ENCODE results near the gene FAM3B.
"Not testable (repeated sequence)": the region's sequence is repeated elsewhere in the genome, so short reads cannot be mapped to it uniquely, and the experiment has no call there.

The FAM3B gene, protein sequence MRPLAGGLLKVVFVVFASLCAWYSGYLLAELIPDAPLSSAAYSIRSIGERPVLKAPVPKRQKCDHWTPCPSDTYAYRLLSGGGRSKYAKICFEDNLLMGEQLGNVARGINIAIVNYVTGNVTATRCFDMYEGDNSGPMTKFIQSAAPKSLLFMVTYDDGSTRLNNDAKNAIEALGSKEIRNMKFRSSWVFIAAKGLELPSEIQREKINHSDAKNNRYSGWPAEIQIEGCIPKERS

DNA sequence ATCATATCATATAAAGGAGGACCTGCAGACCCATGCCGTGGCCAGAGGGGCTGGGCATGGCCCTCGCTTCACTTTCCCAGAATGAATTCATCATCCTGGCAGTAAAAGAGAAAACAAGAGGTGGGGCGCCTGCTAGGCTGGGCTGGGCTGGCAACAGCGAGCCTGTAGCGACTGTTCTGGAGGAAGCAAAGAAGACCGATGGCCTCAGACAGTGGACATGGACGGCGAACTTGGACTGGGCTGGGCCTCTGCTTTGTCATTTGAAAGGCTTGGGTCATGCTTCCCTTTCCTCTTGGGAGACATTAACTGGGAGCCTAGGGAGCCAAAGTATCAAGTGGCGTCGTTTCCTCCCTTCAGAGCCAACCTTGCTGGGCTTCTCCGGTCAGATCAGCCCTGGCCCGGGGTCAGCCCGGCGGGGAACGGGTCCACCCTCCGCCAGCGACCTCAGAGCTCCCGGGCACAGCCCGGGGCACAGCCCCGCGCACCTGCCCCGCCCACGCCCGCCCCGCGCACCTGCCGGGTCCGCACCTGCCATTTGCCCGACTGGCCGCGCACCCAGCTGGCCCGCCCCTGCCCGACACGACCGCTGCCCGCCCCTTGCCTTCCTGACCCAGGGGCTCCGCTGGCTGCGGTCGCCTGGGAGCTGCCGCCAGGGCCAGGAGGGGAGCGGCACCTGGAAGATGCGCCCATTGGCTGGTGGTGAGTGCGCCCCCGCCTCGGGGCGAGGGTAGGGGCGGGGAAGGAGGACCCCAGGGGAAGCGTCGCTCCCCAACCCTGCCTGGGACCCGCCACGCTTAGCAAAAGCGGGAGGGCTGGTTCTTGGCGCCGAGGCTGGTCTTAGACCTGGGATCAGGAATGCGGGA is at the start of gene FAM3B:
Gene FAM3B (plus strand): TSS at position 602 of the 863 bp plus-strand sequence. CDS start 79 bp downstream, at position 681.
- no peak for DNase-seq (ENCODE audit: extremely low read depth in 1 of 2, low read depth in 1 of 2)

DNA sequence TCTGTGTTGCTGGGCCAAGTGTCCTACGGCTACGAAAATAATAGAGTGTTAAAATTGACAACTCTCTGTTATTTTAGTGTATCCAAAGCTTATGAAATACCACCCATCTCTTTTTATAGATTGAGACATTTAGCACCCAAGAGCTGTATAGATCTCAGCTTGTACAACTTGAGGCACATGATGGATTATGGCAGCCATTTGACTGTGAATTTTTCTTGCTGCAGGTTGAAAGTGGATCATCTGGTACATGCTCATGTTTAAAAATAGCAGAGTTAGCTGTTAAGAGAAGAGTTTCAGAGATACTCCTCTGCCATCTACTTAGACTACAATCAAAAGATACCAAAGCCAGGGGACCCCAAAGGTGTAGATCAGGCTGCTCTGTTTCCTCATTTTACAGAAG is 49.3 kb upstream of the FAM3B start:
- no peak for DNase-seq (ENCODE audit: extremely low read depth in 1 of 2, low read depth in 1 of 2)

DNA sequence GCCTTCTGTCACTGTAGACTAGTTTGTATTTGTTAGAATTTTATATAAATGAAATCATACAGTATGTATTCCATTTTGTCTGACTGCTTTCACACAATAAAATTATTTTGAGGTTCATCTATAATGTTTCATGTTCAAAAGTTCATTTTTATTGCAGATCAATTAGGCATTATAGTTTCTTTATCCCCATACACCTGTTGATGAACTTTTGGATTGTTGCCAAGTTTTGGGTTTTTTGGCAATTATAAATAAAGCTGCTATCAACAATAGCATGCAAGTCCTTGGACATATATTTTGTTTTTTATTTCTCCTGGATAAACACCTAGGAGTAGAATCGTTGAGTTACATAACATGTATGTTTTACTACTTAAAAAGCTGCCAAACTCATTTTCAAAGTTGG is 47.1 kb upstream of the FAM3B start:
- DNase-seq (ENCODE audit: extremely low read depth in 1 of 2, low read depth in 1 of 2), result no peak

DNA sequence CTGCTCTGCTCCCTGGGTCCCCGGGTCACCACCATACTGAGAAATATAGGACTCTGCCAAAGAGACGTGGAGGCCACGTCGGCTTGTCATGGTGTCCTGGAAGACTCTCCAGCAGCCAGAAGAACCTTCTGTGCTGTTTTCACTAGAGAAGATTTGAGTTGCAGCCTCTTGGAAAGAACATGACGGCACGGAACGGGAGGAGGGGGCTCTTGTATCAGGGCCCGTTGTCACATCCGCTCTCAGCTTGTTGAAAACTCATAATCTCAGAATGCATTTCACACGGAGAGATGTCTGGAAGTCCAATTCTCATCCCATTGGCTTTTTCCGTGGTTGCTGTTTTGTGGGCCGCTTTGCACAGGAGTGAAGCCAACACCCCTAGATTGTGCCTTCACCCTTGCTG is 39.4 kb upstream of the FAM3B start:
- no peak for DNase-seq (ENCODE audit: extremely low read depth in 1 of 2, low read depth in 1 of 2)

DNA sequence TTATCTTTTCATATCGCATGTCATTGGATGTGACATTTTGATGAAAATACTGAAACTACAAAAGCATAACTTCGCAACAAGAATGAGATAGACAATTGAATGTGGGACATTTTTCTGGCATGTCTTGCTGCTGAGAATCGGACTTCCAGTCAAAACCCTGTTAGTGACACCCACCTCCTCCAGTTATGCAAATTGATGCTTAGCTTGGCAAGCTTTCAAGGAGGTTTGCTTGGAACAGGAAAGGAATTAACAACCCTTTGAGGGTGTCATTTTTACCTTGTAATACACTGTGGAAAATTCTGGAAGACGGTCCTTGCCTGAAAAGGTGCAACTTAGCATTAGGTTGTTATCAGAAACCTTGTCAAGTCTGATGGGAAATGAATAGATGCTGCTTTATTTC is 38.8 kb upstream of the FAM3B start:
- DNase-seq (ENCODE audit: extremely low read depth in 1 of 2, low read depth in 1 of 2), result no peak

DNA sequence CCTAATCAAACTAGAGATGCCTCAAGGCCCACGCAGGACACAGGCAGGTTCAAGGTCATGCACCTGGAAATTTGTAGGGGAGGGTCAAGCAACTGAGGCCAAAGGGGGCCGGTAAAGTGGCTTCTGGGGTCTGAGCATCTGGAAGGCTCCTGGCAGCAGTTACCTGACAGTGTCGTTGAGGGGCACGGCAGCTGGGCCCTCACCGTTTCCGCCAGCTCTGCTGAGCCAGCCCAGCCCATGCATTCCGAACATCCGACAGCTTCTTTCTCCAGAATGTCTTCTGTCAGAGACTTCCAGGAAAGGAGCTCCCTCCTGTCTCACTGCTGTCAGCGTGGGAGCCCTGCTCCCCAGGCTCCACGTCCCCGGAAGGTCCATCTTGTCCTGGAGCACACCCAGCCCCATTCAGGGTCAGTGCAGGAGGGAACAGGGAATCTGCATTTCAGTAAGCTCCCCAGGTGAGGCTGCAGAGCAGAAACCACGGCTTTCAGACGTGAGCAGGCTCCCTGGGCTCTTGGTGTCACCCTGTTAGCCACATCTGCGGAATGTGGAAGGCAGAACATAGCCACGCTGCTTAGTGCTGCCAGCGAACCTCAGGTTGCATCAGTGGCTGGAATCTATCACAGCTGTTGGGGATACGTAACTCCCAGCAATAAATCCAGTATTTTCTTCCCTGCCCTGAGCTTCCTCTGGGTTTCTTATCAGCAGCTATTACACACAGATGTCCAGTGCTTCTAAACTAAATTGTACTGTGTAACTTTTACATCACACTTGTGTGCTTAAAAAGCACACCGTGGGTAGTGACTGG is 36.3 kb upstream of the FAM3B start:
- DNase-seq (ENCODE audit: extremely low read depth in 1 of 2, low read depth in 1 of 2), result no peak

DNA sequence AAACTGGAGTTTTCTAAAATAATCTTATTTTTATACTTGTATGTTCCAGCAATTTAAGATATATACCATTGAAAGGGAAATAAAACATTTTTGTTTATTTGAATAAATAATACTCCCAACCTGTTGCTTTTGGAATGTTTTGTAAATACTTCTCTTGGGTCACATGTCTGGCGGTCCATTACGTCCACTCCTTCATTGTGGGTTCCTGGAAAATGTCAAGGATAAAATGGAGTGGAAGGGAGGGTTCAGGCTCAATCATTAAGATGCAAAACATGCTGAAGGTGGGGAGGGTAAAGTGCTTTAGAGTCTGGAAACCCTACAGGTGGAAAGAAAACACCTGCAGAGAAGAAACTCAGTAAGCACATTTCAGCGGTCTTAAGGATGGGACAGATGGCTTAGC is 34.2 kb upstream of the FAM3B start:
- no peak for DNase-seq (ENCODE audit: extremely low read depth in 1 of 2, low read depth in 1 of 2)

DNA sequence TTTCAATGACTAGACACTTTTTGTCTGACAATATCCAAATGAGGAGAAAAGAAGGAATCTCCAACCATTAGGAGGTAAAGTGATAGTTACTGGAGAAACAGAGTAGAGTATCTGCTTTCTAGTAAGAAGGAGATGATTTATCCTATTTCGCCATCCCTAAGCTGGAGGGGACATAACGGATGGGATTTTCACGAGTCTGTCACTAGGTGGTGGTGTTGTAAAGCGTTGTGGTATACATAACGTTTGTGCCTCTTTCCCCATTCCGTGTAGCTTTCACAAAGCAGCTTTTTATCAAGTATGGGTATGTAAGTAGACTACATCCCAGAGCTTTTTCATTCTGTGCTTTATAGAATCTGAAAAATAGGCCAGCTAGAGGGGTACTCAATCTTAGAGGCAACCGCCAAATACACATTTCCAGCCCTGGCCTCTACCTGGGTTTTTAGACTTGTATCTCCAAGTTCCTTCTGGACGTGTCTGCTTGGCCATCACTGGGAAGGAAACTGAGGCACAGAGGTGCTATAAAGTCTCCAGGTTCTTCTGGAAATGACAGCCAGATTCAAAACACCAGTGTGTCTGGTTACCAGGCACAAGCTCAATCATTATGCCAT is 33.3 kb upstream of the FAM3B start:
- peak in 1 of 2 donors; percentile 7 for DNase-seq (ENCODE audit: extremely low read depth in 1 of 2, low read depth in 1 of 2)

DNA sequence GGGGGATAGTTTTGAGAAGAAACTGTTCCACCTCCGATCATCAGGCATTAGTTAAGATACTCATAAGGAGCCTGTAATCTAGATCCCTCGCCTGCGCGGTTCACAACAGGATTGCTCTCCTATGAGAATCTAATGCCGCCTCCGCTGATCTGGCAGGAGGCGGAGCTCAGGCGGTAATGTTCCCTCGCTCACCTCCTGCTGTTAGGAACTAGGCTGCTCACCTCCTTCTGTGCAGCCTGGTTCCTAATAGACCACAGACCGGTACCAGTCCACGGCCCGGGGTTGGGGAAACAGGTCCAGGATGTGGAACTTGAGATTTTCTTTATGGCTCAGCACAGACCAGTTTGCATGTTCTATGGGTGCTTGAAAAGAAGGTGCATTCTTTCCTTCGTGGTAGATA is 27.2 kb upstream of the FAM3B start:
- DNase-seq (ENCODE audit: extremely low read depth in 1 of 2, low read depth in 1 of 2), result no peak

DNA sequence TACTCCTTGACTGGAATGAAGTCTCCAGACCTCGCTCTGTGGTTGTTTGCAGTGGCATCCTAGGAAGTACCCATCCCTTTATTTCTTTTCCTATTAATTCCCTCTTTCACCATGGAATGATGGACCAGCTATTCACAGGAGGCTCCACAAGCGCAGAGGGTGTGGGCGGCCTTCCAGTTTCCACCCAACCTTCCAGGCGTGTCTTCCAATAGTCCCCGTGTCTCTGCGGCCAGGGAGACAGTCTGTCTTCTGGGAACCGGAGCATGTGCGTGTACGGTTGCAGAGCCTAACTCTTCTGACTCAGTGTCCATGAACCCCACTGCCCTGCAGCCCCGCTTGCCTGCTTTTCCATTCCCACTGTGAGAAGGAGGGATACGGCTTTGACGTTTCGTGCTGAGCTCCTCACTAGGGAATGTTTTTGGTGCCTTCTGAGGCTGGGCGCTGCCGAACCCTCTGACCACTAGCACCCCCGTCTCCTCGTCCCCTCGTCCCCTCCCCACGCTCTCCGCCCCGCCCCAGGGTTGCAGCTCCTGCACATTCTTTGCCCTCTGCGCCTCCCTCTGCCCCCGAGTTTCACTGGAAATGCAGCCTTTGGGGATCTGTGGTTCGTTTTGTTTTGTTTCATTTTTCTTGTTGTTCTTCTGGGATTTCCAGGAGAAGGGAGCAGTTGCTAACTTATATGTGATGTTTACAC is 26.3 kb upstream of the FAM3B start:
- no peak for DNase-seq (ENCODE audit: extremely low read depth in 1 of 2, low read depth in 1 of 2)

DNA sequence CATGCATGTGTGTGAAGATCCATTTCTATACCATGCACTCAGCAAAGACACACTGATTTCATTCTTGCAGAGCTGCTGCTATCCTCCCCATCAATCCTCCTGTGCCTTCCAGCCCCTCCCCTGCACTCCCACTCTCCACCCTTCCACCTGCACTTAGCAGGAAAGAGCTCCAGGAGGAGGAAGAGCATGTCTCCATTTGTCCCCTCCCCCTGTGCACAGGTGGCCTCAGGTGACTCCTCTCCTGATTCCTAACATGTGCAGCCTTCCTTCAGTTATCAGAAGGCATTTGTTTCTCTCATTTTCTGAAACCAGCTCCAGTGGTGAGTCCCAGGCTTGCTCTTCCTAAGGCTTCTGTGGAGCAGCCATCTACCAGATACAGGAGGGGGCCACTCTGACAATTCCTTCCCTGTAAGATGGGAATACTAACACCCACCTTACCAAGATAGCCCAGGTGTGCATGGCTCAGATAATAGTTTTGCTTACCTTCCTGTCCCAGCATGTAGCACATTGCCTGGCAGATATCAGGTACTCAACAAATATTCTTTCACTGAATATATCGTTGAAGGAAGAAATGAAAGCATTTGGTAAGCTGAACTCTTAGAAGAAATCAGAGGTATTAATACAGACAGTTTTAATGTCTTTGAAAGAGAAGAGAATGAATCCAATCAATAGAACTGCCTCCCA is 21.9 kb upstream of the FAM3B start:
- no peak for DNase-seq (ENCODE audit: extremely low read depth in 1 of 2, low read depth in 1 of 2)

DNA sequence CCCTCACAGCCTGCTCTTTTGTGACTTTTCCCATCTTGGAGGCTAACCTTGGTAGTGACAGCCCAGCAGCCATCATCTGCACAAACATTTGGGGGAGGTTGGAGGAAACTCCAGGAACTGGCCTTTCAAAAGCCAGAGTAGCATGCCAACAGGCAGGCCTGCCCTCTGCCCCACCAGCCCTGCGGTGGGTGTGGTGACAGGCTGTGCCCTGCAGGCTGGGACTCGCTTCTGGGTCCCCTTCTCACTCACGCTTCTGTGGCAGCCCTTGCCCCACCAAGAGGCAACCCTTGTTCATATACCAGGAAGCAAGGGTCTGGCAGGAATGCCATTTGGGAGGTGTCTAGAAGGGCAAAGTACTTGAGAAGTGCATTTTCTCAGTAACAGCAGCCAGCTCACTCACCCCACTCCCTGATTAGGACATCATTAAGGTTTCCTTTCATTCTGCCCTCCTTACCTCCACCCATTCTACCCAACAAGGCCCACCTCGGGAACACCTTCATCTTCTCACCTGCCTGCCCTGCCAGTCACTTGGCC is 20.8 kb upstream of the FAM3B start:
- no peak for DNase-seq (ENCODE audit: extremely low read depth in 1 of 2, low read depth in 1 of 2)

DNA sequence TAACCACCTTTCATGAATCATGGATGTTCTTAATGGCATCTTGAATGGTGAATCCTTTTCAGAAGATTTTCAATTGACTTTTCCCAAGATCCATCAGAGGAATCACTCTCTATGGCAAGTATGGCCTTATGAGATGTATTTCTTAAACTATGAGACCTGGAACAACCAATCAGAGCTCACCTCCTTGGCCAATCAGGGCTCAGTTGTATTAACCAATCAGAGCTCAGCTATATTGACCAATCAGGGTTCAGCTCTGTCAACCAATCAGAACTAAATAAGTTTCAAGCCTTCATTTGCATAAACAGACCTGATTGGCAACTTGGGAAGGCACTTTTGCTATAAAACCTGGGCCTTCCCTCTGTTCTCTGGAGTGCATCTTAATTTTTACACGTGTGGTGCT is 13.6 kb upstream of the FAM3B start:
- no peak for DNase-seq (ENCODE audit: extremely low read depth in 1 of 2, low read depth in 1 of 2)

DNA sequence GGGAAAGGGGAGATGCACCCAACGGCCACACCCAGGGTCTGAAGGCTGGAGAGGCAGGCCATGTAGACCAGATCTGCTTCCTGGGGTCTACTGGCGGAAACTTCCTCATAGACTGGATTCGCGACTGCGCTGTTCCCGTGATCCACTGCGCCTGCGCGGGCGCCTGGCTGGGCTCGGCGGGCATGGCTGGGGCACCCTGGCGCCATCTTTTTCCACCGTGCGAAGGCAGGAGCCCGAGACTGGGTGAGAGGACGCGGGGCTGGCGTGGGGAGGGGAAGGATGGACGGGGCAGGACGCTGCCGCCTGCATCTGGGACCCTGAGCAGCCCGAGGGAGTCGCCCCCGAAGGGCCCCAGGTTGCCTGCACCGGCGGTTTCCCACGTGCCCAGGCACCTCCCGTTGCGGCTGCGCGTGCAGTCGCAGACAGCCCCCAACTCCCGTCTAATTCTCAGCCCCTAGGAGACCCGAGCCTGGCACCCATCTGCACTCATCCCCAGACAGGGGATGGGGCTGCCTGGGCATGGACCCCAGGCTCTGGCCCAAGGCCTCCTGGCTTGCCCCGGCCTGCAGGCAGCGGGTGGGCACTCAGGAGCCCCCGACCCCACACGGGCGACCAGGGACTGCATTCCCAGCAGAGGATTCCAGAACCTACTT is 12.4 kb upstream of the FAM3B start:
- DNase-seq (ENCODE audit: extremely low read depth in 1 of 2, low read depth in 1 of 2), result no peak

DNA sequence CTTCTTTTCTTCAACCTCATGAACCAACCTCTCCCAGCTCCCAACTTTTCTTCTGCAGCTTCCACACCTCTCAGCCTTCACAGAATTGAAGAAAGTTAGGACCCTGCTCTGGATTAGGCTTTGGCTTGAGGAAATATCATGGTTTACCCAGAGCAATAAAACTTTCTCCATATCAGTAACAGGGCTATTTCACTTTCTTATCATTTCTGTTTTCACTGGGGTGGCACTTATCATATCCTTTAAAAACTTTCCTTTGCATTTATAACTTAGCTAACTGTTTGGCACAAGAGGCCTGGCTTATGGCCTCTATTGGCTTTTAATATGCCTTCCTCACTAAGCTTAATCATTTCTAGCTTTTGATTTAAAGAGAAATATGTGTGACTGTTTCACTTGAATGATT is 9.4 kb upstream of the FAM3B start:
- DNase-seq (ENCODE audit: extremely low read depth in 1 of 2, low read depth in 1 of 2), result no peak

DNA sequence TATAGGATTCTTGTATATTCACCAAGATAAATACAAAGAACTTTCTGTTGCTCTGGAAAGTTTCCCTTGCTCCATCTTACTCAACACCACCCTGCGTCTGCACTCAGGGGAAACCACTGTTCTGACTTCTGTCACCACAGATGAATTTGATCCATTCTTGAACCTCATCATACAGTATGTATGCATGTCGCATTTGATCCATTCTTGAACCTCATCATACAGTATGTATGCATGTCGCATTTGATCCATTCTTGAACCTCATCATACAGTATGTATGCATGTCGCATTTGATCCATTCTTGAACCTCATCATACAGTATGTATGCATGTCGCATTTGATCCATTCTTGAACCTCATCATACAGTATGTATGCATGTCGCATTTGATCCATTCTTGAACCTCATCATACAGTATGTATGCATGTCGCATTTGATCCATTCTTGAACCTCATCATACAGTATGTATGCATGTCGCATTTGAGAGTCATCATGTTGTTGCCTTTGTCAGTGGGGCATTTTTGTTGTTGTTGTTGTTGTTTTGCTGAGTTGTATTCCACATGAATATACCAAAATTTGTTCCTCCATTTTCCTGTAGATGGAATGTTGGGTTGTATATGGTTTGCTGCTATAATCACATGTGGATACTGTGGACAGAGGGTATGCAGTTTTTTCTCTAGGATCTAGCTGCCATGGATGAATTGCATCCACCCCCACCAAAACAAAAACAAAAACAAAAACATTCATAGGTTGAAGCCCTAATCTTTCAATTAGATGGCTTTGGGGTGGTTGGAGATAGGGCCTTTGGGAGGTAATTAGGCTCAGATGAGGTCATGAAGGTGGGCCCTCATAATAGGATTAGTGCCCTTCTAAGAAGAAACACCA is 3.1 kb upstream of the FAM3B start:
- not testable (repeated sequence) for DNase-seq (ENCODE audit: extremely low read depth in 1 of 2, low read depth in 1 of 2)

DNA sequence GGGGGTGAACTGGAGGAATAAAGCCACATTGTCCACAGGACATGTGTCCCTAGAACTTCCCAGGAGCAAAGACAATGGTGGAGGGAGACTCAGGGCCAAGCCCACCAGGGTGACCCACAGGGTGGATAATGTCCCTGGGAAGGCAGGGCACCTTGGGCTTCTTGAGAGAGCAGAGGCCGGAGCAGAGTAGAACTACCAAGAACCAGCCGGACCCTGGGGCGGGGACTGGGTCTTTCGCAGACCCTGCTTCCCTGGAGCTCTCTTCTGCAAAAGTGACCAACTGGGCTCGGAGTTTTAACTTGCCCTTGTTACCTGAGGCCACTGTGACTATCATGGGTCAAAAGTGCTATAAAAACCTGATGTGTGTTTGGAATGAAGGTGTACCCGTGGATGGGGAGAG is 875 bp upstream of the FAM3B start:
- no peak for DNase-seq (ENCODE audit: extremely low read depth in 1 of 2, low read depth in 1 of 2)

DNA sequence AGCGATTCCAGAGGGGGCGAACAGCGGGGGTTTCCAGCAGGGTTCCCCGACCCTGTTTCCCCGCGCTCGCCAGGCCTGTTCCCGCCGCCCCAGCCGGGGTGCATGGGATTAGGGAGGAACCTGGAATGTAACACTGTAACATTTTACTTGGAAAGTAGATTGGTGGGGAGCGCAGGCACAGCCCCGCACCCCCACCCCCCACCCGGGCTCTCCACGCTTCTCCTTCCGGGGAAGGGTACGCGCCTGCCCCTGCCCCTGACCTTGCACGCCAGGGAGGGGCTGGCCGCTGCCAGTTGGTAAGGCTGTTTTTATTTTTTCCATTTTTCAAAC is 427 bp downstream of the FAM3B start:
- DNase-seq (ENCODE audit: extremely low read depth in 1 of 2, low read depth in 1 of 2), result no peak

Data from stimulated activated CD8-positive, alpha-beta memory T cell treated with anti-CD3 and anti-CD28 coated beads, Interleukin-7, amount 100 ng/mL, for 48 hours (primary cell).